ENCODE results near the gene FAM234B.

FAM234B gene

GRCh38 chr12:13094367-13094766 is 50.2 kb downstream of the FAM234B start:
- DNase-seq = no peak

- no peak for DNase-seq
Observed at GRCh38 chr12:13095266-13095995, 51.2 kb downstream of the FAM234B start.

GRCh38 chr12:13097491-13098011 is 53.4 kb downstream of the FAM234B start:
- DNase-seq = no peak

GRCh38 chr12:13099066-13099843 is 55.1 kb downstream of the FAM234B start:
- DNase-seq = no peak

GRCh38 chr12:13099844-13100604 is 55.8 kb downstream of the FAM234B start:
- no peak for DNase-seq

- no peak for DNase-seq
Observed at GRCh38 chr12:13100605-13100881, 56.4 kb downstream of the FAM234B start.

GRCh38 chr12:13100882-13101769 is 56.9 kb downstream of the FAM234B start:
- DNase-seq = peak; percentile 75 to 78

GRCh38 chr12:13101821-13102375 is 57.7 kb downstream of the FAM234B start:
- peak in 1 of 2 donors; percentile 14 for DNase-seq

GRCh38 chr12:13102461-13103195 is 58.4 kb downstream of the FAM234B start:
- no peak for DNase-seq

- peak in 1 of 2 donors; percentile 29 for DNase-seq
Observed at GRCh38 chr12:13103391-13104033, 59.3 kb downstream of the FAM234B start, which contains the start of gene GSG1. GSG1 (minus strand) TSS chr12:13103667; CDS start chr12:13103512, 155 bp downstream.

- DNase-seq = no peak
Observed at GRCh38 chr12:13104409-13104808, 60.2 kb downstream of the FAM234B start.

- DNase-seq = no peak
Observed at GRCh38 chr12:13105781-13106180, 61.6 kb downstream of the FAM234B start.

GRCh38 chr12:13106666-13107065 is 62.5 kb downstream of the FAM234B start:
- no peak for DNase-seq

- no peak for DNase-seq
Observed at GRCh38 chr12:13112968-13113367, 68.8 kb downstream of the FAM234B start.

- no peak for DNase-seq
Observed at GRCh38 chr12:13114251-13115052, 70.3 kb downstream of the FAM234B start.

GRCh38 chr12:13116259-13116658 is 72.1 kb downstream of the FAM234B start:
- no peak for DNase-seq

GRCh38 chr12:13117029-13117428 is 72.8 kb downstream of the FAM234B start:
- no peak for DNase-seq

GRCh38 chr12:13119826-13120225 is 75.6 kb downstream of the FAM234B start:
- no peak for DNase-seq

- no peak for DNase-seq
Observed at GRCh38 chr12:13120413-13120812, 76.2 kb downstream of the FAM234B start.

GRCh38 chr12:13121568-13121967 is 77.4 kb downstream of the FAM234B start:
- no peak for DNase-seq
